Colonic mucosa (tissue), 4 donors: Measurements from ENCODE around the gene SNX3. TPM values are rescaled to one million over a fixed set of nuclear protein-coding genes. Genes with fewer than 3 reads are reported as not detected.

ENCODE experiments used
- DNase-seq: peaks from one replicate; pipeline ENCODE4 v3.0.0-alpha.2; 2020
- H3K27ac ChIP-seq: fragments of 200-600 bp; one replicate; pipeline ENCODE4 v1.8.0; 2021
- H3K27me3 ChIP-seq: fragments of 200-600 bp; one replicate; pipeline ENCODE4 v1.8.0; 2021
- H3K36me3 ChIP-seq: fragments of 200-600 bp; one replicate; pipeline ENCODE4 v1.8.0; 2021
- H3K4me1 ChIP-seq: fragments of 200-600 bp; one replicate; pipeline ENCODE4 v1.8.0; 2021; ENCODE audit warnings: mild to moderate bottlenecking
- H3K4me3 ChIP-seq: fragments of 200-600 bp; one replicate; pipeline ENCODE4 v1.8.0; 2021
- H3K9ac ChIP-seq, 2 donors: one replicate each; pipeline ENCODE4 v1.7.0; 2013; ENCODE audit warnings: control low read depth in 2 of 2, low read depth in 2 of 2, low read length in 2 of 2
- H3K9me3 ChIP-seq: fragments of 200-600 bp; one replicate; pipeline ENCODE4 v1.8.0; 2021
- CTCF ChIP-seq: fragments of 200-600 bp; IDR thresholded peaks from one replicate; pipeline ENCODE4 v1.8.0; 2022; ENCODE audit warnings: antibody characterized with exemption, mild to moderate bottlenecking
- intact Hi-C: fragments of 100-400 bp; cut with DNase I; formaldehyde crosslinking; loops from one replicate; pipeline ENCODE4 v1.14.1; 2022
- total RNA-seq, 2 donors: library from RNA; stranded (reverse); fragmentation: NEBNext Ultra II Directional in 1 of 2; extraction: Animal tissue kit (Norgen Biotek cat#: 25700) in 1 of 2; gene quantifications; one replicate each; pipeline ENCODE4 v1.2.1, GENCODE V29; 2021
- donor health status: healthy.
- donor health status: DM: no; HTN: no; CAD: no.
- donor health status: DM: no; HTN: no; CAD: no.

The SNX3 gene
- total RNA-seq, 2 donors from 2014 or later: 118 to 143 TPM

GRCh38 chr6:108200631-108201030 lies 60.2 kb downstream of the SNX3 start:
- H3K9me3 ChIP-seq: no peaks in the 10 kb centered on the region
- H3K36me3 ChIP-seq: no peaks in the 10 kb centered on the region
- no peak overlapping the region for H3K9ac ChIP-seq
- no peak for DNase-seq
- no peaks in the 10 kb centered on the region for H3K4me1 ChIP-seq
- no peak overlapping the region for H3K4me3 ChIP-seq
- intact Hi-C loops: no loop called here
- no peak overlapping the region for H3K27ac ChIP-seq
- H3K27me3 ChIP-seq: no peaks in the 10 kb centered on the region
- TF ChIP-seq CTCF: no peak

- no peak for TF ChIP-seq CTCF
- H3K4me3 ChIP-seq: no peak overlapping the region
Measured at GRCh38 chr6:108200186-108200585, 60.7 kb downstream of the SNX3 start.

GRCh38 chr6:108198761-108199498 lies 61.9 kb downstream of the SNX3 start:
- intact Hi-C loops: no loop called here
- no peak for TF ChIP-seq CTCF
- no peaks in the 10 kb centered on the region for H3K9me3 ChIP-seq
- H3K4me3 ChIP-seq: no peak overlapping the region
- H3K27me3 ChIP-seq: no peaks in the 10 kb centered on the region
- no peaks in the 10 kb centered on the region for H3K4me1 ChIP-seq
- DNase-seq: no peak
- H3K36me3 ChIP-seq: no peaks in the 10 kb centered on the region
- no peak overlapping the region for H3K9ac ChIP-seq
- H3K27ac ChIP-seq: no peak overlapping the region

More at GRCh38 chr6:108200186-108200585, 60.7 kb downstream of the SNX3 start:
- intact Hi-C loops: no loop called here
- Histone ChIP-seq H3K9ac (no peak overlapping the region), H3K4me1 (no peaks in the 10 kb centered on the region), H3K27ac (no peak overlapping the region), H3K36me3 (no peaks in the 10 kb centered on the region), H3K27me3 (no peaks in the 10 kb centered on the region), H3K9me3 (no peaks in the 10 kb centered on the region)
- DNase-seq: no peak

- intact Hi-C loops: no loop called here
- Histone ChIP-seq H3K4me3 (no peak overlapping the region), H3K9ac (no peak overlapping the region), H3K27ac (no peak overlapping the region), H3K27me3 (no peaks in the 10 kb centered on the region), H3K4me1 (no peaks in the 10 kb centered on the region), H3K9me3 (no peaks in the 10 kb centered on the region), H3K36me3 (no peaks in the 10 kb centered on the region)
- TF ChIP-seq CTCF: no peak
- no peak for DNase-seq
Measured at GRCh38 chr6:108195209-108195608, 65.6 kb downstream of the SNX3 start.

GRCh38 chr6:108194503-108194902 lies 66.3 kb downstream of the SNX3 start:
- H3K27ac ChIP-seq: no peak overlapping the region

More at GRCh38 chr6:108194503-108194902, 66.3 kb downstream of the SNX3 start:
- intact Hi-C loops: no loop called here
- Histone ChIP-seq H3K9ac (no peak overlapping the region), H3K27me3 (no peaks in the 10 kb centered on the region), H3K36me3 (no peaks in the 10 kb centered on the region), H3K4me1 (no peaks in the 10 kb centered on the region), H3K4me3 (no peak overlapping the region), H3K9me3 (no peaks in the 10 kb centered on the region)
- TF ChIP-seq CTCF: no peak
- DNase-seq: no peak
